Measurements from ENCODE around the gene TUFT1.

- TF ChIP-seq CHD2 (IDR thresholded peaks at IDR 0.05; ENCODE audit: low read depth, low read length) (no peak), ELF4 (CRISPR knock-in tag; IDR thresholded peaks at IDR 0.05; ENCODE audit: borderline replicate concordance) (no peak), KLF16 (CRISPR knock-in tag; IDR thresholded peaks at IDR 0.05) (no peak), ZNF468 (CRISPR knock-in tag; IDR thresholded peaks at IDR 0.05) (no peak), ZNF800 (CRISPR knock-in tag; IDR thresholded peaks at IDR 0.05) (no peak), TAF1 (CRISPR knock-in tag; IDR thresholded peaks at IDR 0.05) (no peak), CTCF (CRISPR knock-in tag; IDR thresholded peaks at IDR 0.05) (no peak)
Observed at GRCh38 chr1:151512801-151513625, 27.1 kb upstream of the TUFT1 start.
